B cell (primary cell): ENCODE data around the gene GLCE. TPM values are rescaled to one million over a fixed set of nuclear protein-coding genes. Genes with fewer than 3 reads are reported as not detected.

Source experiments
- ATAC-seq: fragments of 200-7000 bp; cut with Tn5 transposase; one replicate; pipeline ENCODE4 v1.10.0; 2021; ENCODE audit warnings: low read depth, mild to moderate bottlenecking, moderate number of reproducible peaks, moderate library complexity
- CTCF ChIA-PET: fragments of 350-600 bp; sonication (Branson Sonifier 250); formaldehyde crosslinking; loops from one replicate; lab custom pipeline; 2021; ENCODE audit warnings: antibody characterized with exemption, inconsistent platforms; lab: Charles Lee
- POLR2A ChIA-PET: fragments of 350-600 bp; sonication (Branson Sonifier 250); formaldehyde crosslinking; loops from one replicate; lab custom pipeline; 2021; ENCODE audit warnings: antibody characterized with exemption; lab: Charles Lee
- DNase-seq: peaks from one replicate; pipeline ENCODE4 v3.0.0; 2013
- H2AFZ ChIP-seq: 2 replicates; pipeline ENCODE4 v1.6.1; 2012; ENCODE audit warnings: mild to moderate bottlenecking, low read depth, low read length; ENCODE audit not compliant: insufficient read depth, poor library complexity, severe bottlenecking
- H3K27ac ChIP-seq, 2 donors: 1 replicate in 1 of 2; 2 replicates in 1 of 2; pipeline ENCODE4 v1.5.1; 2012 to 2013; ENCODE audit warnings: low read length in 2 of 2, mild to moderate bottlenecking in 2 of 2, moderate library complexity in 1 of 2
- H3K27me3 ChIP-seq, 4 experiments: fragments of 200-600 bp in 1 of 4; sonication (generic) in 1 of 4; replicated peaks in 1 of 4; 1 replicate in 2 of 4; 2 replicates in 2 of 4; pipeline versions ENCODE4 v1.6.1 to v1.7.0; 2013 to 2016; ENCODE audit warnings: low read length in 3 of 4, mild to moderate bottlenecking in 2 of 4, mixed read lengths in 1 of 4, moderate library complexity in 1 of 4; ENCODE audit not compliant: insufficient read depth in 4 of 4, control insufficient read depth in 3 of 4; ENCODE audit errors: control extremely low read depth in 1 of 4
- H3K36me3 ChIP-seq, 2 experiments: replicated peaks in 1 of 2; 1 replicate in 1 of 2; 2 replicates in 1 of 2; pipeline versions ENCODE4 v1.6.1 to v1.7.1; 2013; ENCODE audit warnings: low read length in 1 of 2; ENCODE audit not compliant: insufficient read depth in 2 of 2, control insufficient read depth in 1 of 2; ENCODE audit errors: control extremely low read depth in 1 of 2, extremely low read depth in 1 of 2
- H3K4me1 ChIP-seq, 2 donors: fragments of 200-600 bp in 1 of 2; sonication (generic) in 1 of 2; 1 replicate in 1 of 2; 2 replicates in 1 of 2; pipeline versions ENCODE4 v1.5.1 to v1.6.1; 2013 to 2017; ENCODE audit warnings: low read length in 2 of 2; ENCODE audit not compliant: control insufficient read depth in 2 of 2, insufficient read depth in 2 of 2
- H3K4me2 ChIP-seq: replicated peaks from 2 replicates; pipeline ENCODE3; 2012; ENCODE audit warnings: mild to moderate bottlenecking, low read depth, low read length; ENCODE audit not compliant: poor library complexity, severe bottlenecking
- H3K4me3 ChIP-seq, 5 experiments: fragments of 200-600 bp in 1 of 5; sonication (generic) in 1 of 5; 1 replicate in 3 of 5; 2 replicates in 2 of 5; pipeline versions ENCODE4 v1.5.1 to v1.7.0; 2011 to 2016; ENCODE audit warnings: low read length in 4 of 5, mild to moderate bottlenecking in 4 of 5, low read depth in 2 of 5, control low read depth in 1 of 5, moderate library complexity in 1 of 5; ENCODE audit not compliant: insufficient read depth in 1 of 5; ENCODE audit errors: control extremely low read depth in 1 of 5, extremely low read depth in 1 of 5
- H3K79me2 ChIP-seq: fragments of 200-600 bp; sonication (generic); one replicate; pipeline ENCODE4 v1.6.0; 2016; ENCODE audit warnings: low read length; ENCODE audit not compliant: control insufficient read depth, insufficient read depth
- H3K9ac ChIP-seq: fragments of 200-600 bp; sonication (generic); 2 replicates; pipeline ENCODE4 v1.6.1; 2017; ENCODE audit warnings: mild to moderate bottlenecking, low read length, moderate library complexity
- H3K9me3 ChIP-seq, 3 donors: one replicate each; pipeline versions ENCODE4 v1.6.1 to v1.7.1; 2013; ENCODE audit warnings: low read length in 2 of 3; ENCODE audit not compliant: control insufficient read depth in 2 of 3, insufficient read depth in 1 of 3; ENCODE audit errors: control extremely low read depth in 1 of 3
- H4K20me1 ChIP-seq: 2 replicates; pipeline ENCODE4 v1.6.0; 2012; ENCODE audit warnings: mild to moderate bottlenecking, low read length; ENCODE audit not compliant: insufficient read depth, control insufficient read depth, poor library complexity, severe bottlenecking
- H3K27ac Mint-ChIP-seq: one replicate; pipeline ENCODE4 v1.8.0; 2021; ENCODE audit warnings: mixed read lengths
- H3K27me3 Mint-ChIP-seq: one replicate; pipeline ENCODE4 v1.8.0; 2021; ENCODE audit warnings: mixed read lengths
- H3K4me1 Mint-ChIP-seq: one replicate; pipeline ENCODE4 v1.8.0; 2021; ENCODE audit warnings: mixed read lengths
- H3K4me3 Mint-ChIP-seq: one replicate; pipeline ENCODE4 v1.8.0; 2021; ENCODE audit warnings: mixed read lengths
- H3K9me3 Mint-ChIP-seq: one replicate; pipeline ENCODE4 v1.8.0; 2022; ENCODE audit warnings: mixed read lengths; ENCODE audit not compliant: insufficient read depth
- CTCF ChIP-seq: fragments of 200-600 bp; IDR thresholded peaks from one replicate; pipeline ENCODE4 v1.8.0; 2022; ENCODE audit warnings: antibody characterized with exemption, mild to moderate bottlenecking
- EZH2 ChIP-seq: IDR thresholded peaks from 2 replicates; pipeline ENCODE4 v1.6.1; 2012; ENCODE audit warnings: borderline replicate concordance, low read depth, mild to moderate bottlenecking, moderate library complexity, low read length; ENCODE audit not compliant: insufficient read depth, poor library complexity, severe bottlenecking
- WGBS: methylation state at CpG from one replicate; pipeline ENCODE4 v1.1.5; 2013; ENCODE audit warnings: missing lambda C conversion rate; ENCODE audit not compliant: insufficient coverage; 5-methylcytosine and 5-hydroxymethylcytosine counted together
- intact Hi-C: fragments of 100-400 bp; cut with micrococcal nuclease; formaldehyde crosslinking; loops from one replicate; pipeline ENCODE4 v1.10.0; 2022
- polyA plus RNA-seq: library from polyadenylated mRNA; depleted of rRNA; stranded (reverse); fragments of >200 nt; gene quantifications from 2 replicates; pipeline ENCODE4 v1.2.3, GENCODE V29; 2012
- total RNA-seq, 2 donors: library from RNA; stranded (reverse); fragments of 120-200 nt in 1 of 2; gene quantifications; 1 replicate in 1 of 2; 2 replicates in 1 of 2; pipeline versions ENCODE4 v1.2.3 to v1.2.4, GENCODE V29; 2013 to 2022

GLCE gene
- total and polyA plus RNA-seq, 2 donors (not counting 1 experiment from before 2014, with no cell fraction given) = 3.0 to 5.3 TPM

- ChIA-PET CTCF (no interaction called here), POLR2A (no interaction called here)
- Mint-ChIP-seq H3K4me1 (peaks cover 4% of the 10 kb centered on the region), H3K27ac (no peak overlapping the region), H3K27me3 (peaks cover 27% of the 10 kb centered on the region), H3K4me3 (no peak overlapping the region), H3K9me3 (no peaks in the 10 kb centered on the region)
- Histone ChIP-seq H3K4me2 (no peak overlapping the region), H3K27me3 (peaks cover 0 to 3% (median 0%) of the 10 kb centered on the region in 4 experiments), H3K4me3 (no peak overlapping the region), H2AFZ (no peak overlapping the region), H4K20me1 (no peaks in the 10 kb centered on the region), H3K79me2 (no peaks in the 10 kb centered on the region), H3K4me1 (peaks cover 0 to 5% of the 10 kb centered on the region in 2 donors), H3K36me3 (no peaks in the 10 kb centered on the region), H3K27ac (no peak overlapping the region), H3K9ac (no peak overlapping the region), H3K9me3 (no peaks in the 10 kb centered on the region)
- 89% methylated on average over 4 of the region's 5 CpGs for WGBS
- intact Hi-C loops = no loop called here
- ATAC-seq = no peak
- TF ChIP-seq CTCF (no peak), EZH2 (no peak)
- no peak for DNase-seq
Measured at GRCh38 chr15:69311319-69311721, 150.9 kb downstream of the GLCE start.

- Mint-ChIP-seq H3K27ac (no peak overlapping the region), H3K27me3 (peaks cover 22% of the 10 kb centered on the region), H3K4me1 (peaks cover 4% of the 10 kb centered on the region), H3K9me3 (no peaks in the 10 kb centered on the region), H3K4me3 (no peak overlapping the region)
- Histone ChIP-seq H2AFZ (no peak overlapping the region), H3K27ac (no peak overlapping the region), H3K79me2 (no peaks in the 10 kb centered on the region), H3K4me2 (no peak overlapping the region), H3K36me3 (no peaks in the 10 kb centered on the region), H4K20me1 (no peaks in the 10 kb centered on the region), H3K4me3 (no peak overlapping the region), H3K4me1 (peaks cover 0 to 5% of the 10 kb centered on the region in 2 donors), H3K27me3 (peaks cover 0 to 5% (median 0%) of the 10 kb centered on the region in 4 experiments), H3K9ac (no peak overlapping the region), H3K9me3 (no peaks in the 10 kb centered on the region)
- TF ChIP-seq EZH2 (no peak), CTCF (no peak)
- ChIA-PET POLR2A (interaction anchor here (0.6 kb wide), 1 partner anchor 1238 kb away, joined by 5 read pairs; no protein-coding TSS in a partner anchor), CTCF (no interaction called here)
- DNase-seq (no peak), ATAC-seq (no peak)
- 37% methylated on average over 7 of the region's 8 CpGs for WGBS
- intact Hi-C loops = no loop called here
Measured at GRCh38 chr15:69313432-69314000, 153.1 kb downstream of the GLCE start.
